NT2/D1 (cell line): ENCODE measurements around the gene CDO1.
A peak's percentile ranks its signal among the peaks of the same experiment; 100 is the strongest.

ENCODE experiments used
- DNase-seq: peaks from one replicate; pipeline ENCODE4 v3.0.0-alpha.2; 2011; ENCODE audit warnings: low read depth, low spot score
- H3K27me3 ChIP-seq: 2 replicates; pipeline ENCODE4 v1.6.0; 2011; ENCODE audit warnings: mild to moderate bottlenecking; ENCODE audit not compliant: insufficient read length, insufficient read depth
- H3K36me3 ChIP-seq: 2 replicates; pipeline ENCODE4 v1.6.1; 2011; ENCODE audit warnings: mild to moderate bottlenecking, low read length, mixed read lengths; ENCODE audit not compliant: insufficient read depth, insufficient read length
- H3K4me1 ChIP-seq: 2 replicates; pipeline ENCODE4 v1.5.1; 2011; ENCODE audit not compliant: insufficient read depth, insufficient read length
- H3K4me3 ChIP-seq: 2 replicates; pipeline ENCODE4 v1.5.1; 2011; ENCODE audit warnings: low read depth; ENCODE audit not compliant: insufficient read length
- H3K9ac ChIP-seq: 2 replicates; pipeline ENCODE4 v1.6.0; 2011; ENCODE audit warnings: low read depth; ENCODE audit not compliant: insufficient read length
- H3K9me3 ChIP-seq: 2 replicates; pipeline ENCODE4 v1.5.1; 2011; ENCODE audit warnings: mild to moderate bottlenecking, low read length; ENCODE audit not compliant: insufficient read depth
- SUZ12 ChIP-seq: IDR thresholded peaks from 2 replicates; pipeline ENCODE4 v1.6.1; 2011; ENCODE audit not compliant: insufficient read length, insufficient read depth; ENCODE audit errors: extremely low read depth
- YY1 ChIP-seq: IDR thresholded peaks from 2 replicates; pipeline ENCODE4 v1.6.1; 2011; ENCODE audit not compliant: insufficient read length, insufficient read depth
- ZNF274 ChIP-seq: IDR thresholded peaks from 2 replicates; pipeline ENCODE4 v1.6.1; 2011; ENCODE audit warnings: mild to moderate bottlenecking, low read depth, low read length

CDO1 gene

GRCh38 chr5:115850744-115851416 lies 34.4 kb upstream of the CDO1 start:
- H3K4me3 ChIP-seq = no peak overlapping the region
- TF ChIP-seq SUZ12 (no peak), ZNF274 (no peak), YY1 (no peak)
- H3K9ac ChIP-seq = no peak overlapping the region
- DNase-seq = no peak
- H3K36me3 ChIP-seq = no peaks in the 10 kb centered on the region
- 0 out of 2 replicates have a peak, but pooled peaks cover 9% of the 10 kb centered on the region for H3K9me3 ChIP-seq
- no peaks in the 10 kb centered on the region for H3K27me3 ChIP-seq
- no peaks in the 10 kb centered on the region for H3K4me1 ChIP-seq

GRCh38 chr5:115849258-115849798 lies 32.9 kb upstream of the CDO1 start:
- DNase-seq = no peak
- no peaks in the 10 kb centered on the region for H3K4me1 ChIP-seq
- TF ChIP-seq SUZ12 (no peak), YY1 (no peak), ZNF274 (no peak)
- H3K9ac ChIP-seq = no peak overlapping the region
- H3K27me3 ChIP-seq = no peaks in the 10 kb centered on the region
- 0 out of 2 replicates have a peak, but pooled peaks cover 9% of the 10 kb centered on the region for H3K9me3 ChIP-seq
- no peak overlapping the region for H3K4me3 ChIP-seq
- H3K36me3 ChIP-seq = no peaks in the 10 kb centered on the region

GRCh38 chr5:115847290-115847689 lies 30.8 kb upstream of the CDO1 start:
- H3K9me3 ChIP-seq = no peaks in the 10 kb centered on the region
- no peak overlapping the region for H3K4me3 ChIP-seq
- H3K9ac ChIP-seq = no peak overlapping the region
- no peaks in the 10 kb centered on the region for H3K36me3 ChIP-seq
- TF ChIP-seq YY1 (no peak), ZNF274 (no peak), SUZ12 (no peak)
- H3K4me1 ChIP-seq = no peaks in the 10 kb centered on the region
- peaks cover 6% of the 10 kb centered on the region for H3K27me3 ChIP-seq
- DNase-seq = no peak

- Histone ChIP-seq H3K36me3 (no peaks in the 10 kb centered on the region), H3K9ac (no peak overlapping the region), H3K27me3 (peaks cover 6% of the 10 kb centered on the region), H3K9me3 (no peaks in the 10 kb centered on the region), H3K4me1 (no peaks in the 10 kb centered on the region), H3K4me3 (no peak overlapping the region)
- TF ChIP-seq ZNF274 (no peak), SUZ12 (no peak), YY1 (no peak)
- DNase-seq = no peak
Measured at GRCh38 chr5:115844321-115844817, 27.9 kb upstream of the CDO1 start.

GRCh38 chr5:115843444-115844130 lies 27.1 kb upstream of the CDO1 start:
- Histone ChIP-seq H3K4me1 (no peaks in the 10 kb centered on the region), H3K27me3 (peaks cover 6% of the 10 kb centered on the region), H3K9ac (no peak overlapping the region), H3K36me3 (no peaks in the 10 kb centered on the region), H3K9me3 (no peaks in the 10 kb centered on the region), H3K4me3 (no peak overlapping the region)
- no peak for DNase-seq
- TF ChIP-seq YY1 (no peak), SUZ12 (no peak), ZNF274 (no peak)

GRCh38 chr5:115842952-115843351 lies 26.5 kb upstream of the CDO1 start:
- Histone ChIP-seq H3K9ac (no peak overlapping the region), H3K4me1 (no peaks in the 10 kb centered on the region), H3K4me3 (peak overlapping the region; percentile 69), H3K9me3 (no peaks in the 10 kb centered on the region), H3K27me3 (peaks cover 6% of the 10 kb centered on the region), H3K36me3 (peaks cover 4% of the 10 kb centered on the region)
- no peak for TF ChIP-seq ZNF274
- TF ChIP-seq YY1 = no peak
- TF ChIP-seq SUZ12 = no peak
- DNase-seq = no peak
